PC-9 (cell line): ENCODE measurements around the gene CCER1. TPM values are rescaled to one million over a fixed set of nuclear protein-coding genes. Genes with fewer than 3 reads are reported as not detected.

Experiments used
- BruUV-seq: library from RNA; stranded (reverse); fragments of 400-500 nt; replicated peaks from 2 replicates; lab custom pipeline; 2021; lab: Mats Ljungman, UMichigan
- CTCF ChIA-PET: fragments of 300-600 bp; sonication (Branson Sonifier 250); formaldehyde crosslinking; loops from one replicate; lab custom pipeline; 2022; ENCODE audit warnings: antibody characterized with exemption; lab: Charles Lee
- POLR2A ChIA-PET: fragments of 300-600 bp; sonication (Branson Sonifier 250); formaldehyde crosslinking; loops from one replicate; lab custom pipeline; 2022; ENCODE audit warnings: antibody characterized with exemption; ENCODE audit not compliant: unreplicated experiment; lab: Charles Lee
- DNase-seq, 2 experiments: peaks; one replicate each; pipeline versions ENCODE4 v3.0.0 to v3.0.0-alpha.2; 2015 to 2022; ENCODE audit warnings: mixed read lengths in 1 of 2
- H2AFZ ChIP-seq: fragments of 200-600 bp; sonication (generic); 2 replicates; pipeline ENCODE4 v1.8.1; 2017; ENCODE audit warnings: antibody characterized with exemption
- H3F3A ChIP-seq: fragments of 200-600 bp; sonication (generic); 2 replicates; pipeline ENCODE4 v1.8.1; 2017; ENCODE audit warnings: antibody characterized with exemption, mild to moderate bottlenecking, low read depth; ENCODE audit not compliant: insufficient read depth
- H3K27ac ChIP-seq: fragments of 200-600 bp; sonication (generic); 2 replicates; pipeline ENCODE4 v1.6.1; 2016; ENCODE audit warnings: mixed run types
- H3K27me3 ChIP-seq: fragments of 200-600 bp; sonication (generic); 2 replicates; pipeline ENCODE4 v1.6.1; 2016; ENCODE audit warnings: low read depth, mixed run types; ENCODE audit not compliant: insufficient read depth
- H3K36me3 ChIP-seq: fragments of 200-600 bp; sonication (generic); 2 replicates; pipeline ENCODE4 v1.6.1; 2016; ENCODE audit warnings: low read depth, mixed run types
- H3K4me1 ChIP-seq: fragments of 200-600 bp; sonication (generic); replicated peaks from 2 replicates; pipeline ENCODE4 v1.6.1; 2016; ENCODE audit warnings: mixed run types; ENCODE audit not compliant: insufficient read depth
- H3K4me2 ChIP-seq: fragments of 200-600 bp; sonication (generic); 2 replicates; pipeline ENCODE4 v1.6.1; 2017; ENCODE audit warnings: mixed run types
- H3K4me3 ChIP-seq: fragments of 200-600 bp; sonication (generic); 2 replicates; pipeline ENCODE4 v1.6.1; 2016; ENCODE audit warnings: mixed run types
- H3K79me2 ChIP-seq: fragments of 200-600 bp; sonication (generic); 2 replicates; pipeline ENCODE4 v1.6.1; 2017; ENCODE audit warnings: low read depth, mixed run types
- H3K9me2 ChIP-seq: fragments of 200-600 bp; sonication (generic); 2 replicates; pipeline ENCODE4 v1.8.1; 2017; ENCODE audit warnings: mild to moderate bottlenecking; ENCODE audit not compliant: insufficient read depth
- H3K9me3 ChIP-seq: fragments of 200-600 bp; sonication (generic); 2 replicates; pipeline ENCODE4 v1.8.1; 2016; ENCODE audit warnings: low read depth; ENCODE audit not compliant: insufficient read depth
- H4K20me1 ChIP-seq: fragments of 200-600 bp; sonication (generic); 2 replicates; pipeline ENCODE4 v1.8.1; 2017; ENCODE audit not compliant: insufficient read depth
- EZH2 ChIP-seq: fragments of 200-600 bp; sonication (generic); IDR thresholded peaks from 2 replicates; pipeline ENCODE4 v1.8.0; 2017; ENCODE audit warnings: antibody characterized with exemption, low read depth
- intact Hi-C: fragments of 100-400 bp; cut with micrococcal nuclease; formaldehyde crosslinking; loops from one replicate; pipeline ENCODE4 v1.10.0; 2022; ENCODE audit not compliant: unreplicated experiment
- total RNA-seq: library from RNA; stranded (reverse); gene quantifications from 2 replicates; pipeline ENCODE4 v1.2.3, GENCODE V29; 2021
- TF ChIP-seq, protein P1 (sequence below): fragments of 200-600 bp; sonication (generic); conservative IDR thresholded peaks from 2 replicates; pipeline ENCODE4 v1.6.1; 2017; ENCODE audit warnings: mixed run types, antibody characterized with exemption, mild to moderate bottlenecking, moderate library complexity

Gene CCER1
- total RNA-seq, 1 experiment from 2014 or later: not detected

DNA sequence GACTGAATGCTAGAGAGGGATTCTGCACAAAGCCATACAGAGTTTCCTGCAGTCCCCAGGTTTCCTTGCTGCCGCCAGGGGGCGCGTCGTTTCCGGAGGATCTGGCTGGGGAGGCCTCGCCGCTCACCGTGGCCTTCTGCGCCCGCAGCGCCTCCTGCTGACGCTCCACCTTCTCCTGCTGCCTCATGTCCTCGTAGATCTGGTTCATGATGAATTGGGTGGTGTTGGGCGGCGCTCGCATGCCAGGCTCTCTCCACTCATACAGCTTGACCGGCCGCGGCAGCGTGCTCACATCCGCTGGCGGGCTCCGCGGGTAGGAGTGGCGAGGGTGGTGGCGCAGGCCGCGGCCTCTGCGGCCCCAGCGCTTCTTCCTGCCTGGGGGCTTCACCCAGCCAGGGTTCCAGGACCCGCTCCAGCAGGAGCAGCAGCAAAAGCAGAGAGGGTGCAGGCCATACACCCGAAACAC lies 987 bp downstream of the CCER1 start:
- Histone ChIP-seq H2AFZ (no peak overlapping the region), H3K9me2 (0 out of 2 replicates have a peak, but pooled peaks cover under 1% of the 10 kb centered on the region), H3K79me2 (no peaks in the 10 kb centered on the region), H3K9me3 (no peaks in the 10 kb centered on the region), H3K4me2 (no peak overlapping the region), H3K27ac (no peak overlapping the region), H3F3A (no peaks in the 10 kb centered on the region), H3K36me3 (no peaks in the 10 kb centered on the region), H3K4me3 (no peak overlapping the region), H3K4me1 (no peaks in the 10 kb centered on the region), H4K20me1 (no peaks in the 10 kb centered on the region), H3K27me3 (no peaks in the 10 kb centered on the region)
- TF ChIP-seq EZH2: no peak
- TF ChIP-seq, protein P1, sequence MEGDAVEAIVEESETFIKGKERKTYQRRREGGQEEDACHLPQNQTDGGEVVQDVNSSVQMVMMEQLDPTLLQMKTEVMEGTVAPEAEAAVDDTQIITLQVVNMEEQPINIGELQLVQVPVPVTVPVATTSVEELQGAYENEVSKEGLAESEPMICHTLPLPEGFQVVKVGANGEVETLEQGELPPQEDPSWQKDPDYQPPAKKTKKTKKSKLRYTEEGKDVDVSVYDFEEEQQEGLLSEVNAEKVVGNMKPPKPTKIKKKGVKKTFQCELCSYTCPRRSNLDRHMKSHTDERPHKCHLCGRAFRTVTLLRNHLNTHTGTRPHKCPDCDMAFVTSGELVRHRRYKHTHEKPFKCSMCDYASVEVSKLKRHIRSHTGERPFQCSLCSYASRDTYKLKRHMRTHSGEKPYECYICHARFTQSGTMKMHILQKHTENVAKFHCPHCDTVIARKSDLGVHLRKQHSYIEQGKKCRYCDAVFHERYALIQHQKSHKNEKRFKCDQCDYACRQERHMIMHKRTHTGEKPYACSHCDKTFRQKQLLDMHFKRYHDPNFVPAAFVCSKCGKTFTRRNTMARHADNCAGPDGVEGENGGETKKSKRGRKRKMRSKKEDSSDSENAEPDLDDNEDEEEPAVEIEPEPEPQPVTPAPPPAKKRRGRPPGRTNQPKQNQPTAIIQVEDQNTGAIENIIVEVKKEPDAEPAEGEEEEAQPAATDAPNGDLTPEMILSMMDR: no peak
- ChIA-PET CTCF (no interaction called here), POLR2A (no interaction called here)
- DNase-seq: no peak
- no TSS peak for BruUV-seq
- intact Hi-C loops: no loop called here

DNA sequence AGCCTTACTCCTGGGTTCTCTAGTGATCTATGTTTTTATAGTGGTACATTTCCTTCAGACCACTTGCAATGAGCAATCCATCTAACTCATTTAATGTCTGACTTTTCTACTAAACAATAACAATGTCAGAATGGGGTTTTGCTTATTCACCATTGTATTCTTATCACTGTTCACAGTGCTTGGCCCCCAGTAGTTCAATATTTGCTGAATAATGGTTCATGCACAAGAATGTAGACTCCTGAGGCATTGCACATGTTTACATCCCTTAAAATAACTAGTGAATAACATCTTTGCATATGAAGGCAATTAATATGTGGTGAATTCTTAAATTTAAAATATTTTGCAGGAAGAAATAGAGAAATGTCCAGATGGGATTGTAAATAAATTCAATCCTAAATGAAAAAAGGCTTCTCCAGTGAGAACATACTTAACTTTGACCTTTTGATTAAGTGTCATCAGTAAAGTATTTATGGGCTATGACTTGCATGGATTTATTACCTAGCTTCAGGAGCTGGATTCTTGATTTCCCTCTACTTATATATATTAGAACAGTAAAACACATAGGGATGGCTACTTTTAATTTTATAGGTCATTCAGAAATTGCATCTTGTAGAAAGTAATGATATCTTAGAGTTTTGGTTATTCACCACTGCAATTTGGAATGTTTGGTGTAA lies 3.4 kb downstream of the CCER1 start:
- CTCF ChIA-PET: interaction anchor here (0.6 kb wide), 1 partner anchor 724 kb away, joined by 4 read pairs; no protein-coding TSS in a partner anchor
- TF ChIP-seq, protein P1: no peak
- no peak for TF ChIP-seq EZH2

DNA sequence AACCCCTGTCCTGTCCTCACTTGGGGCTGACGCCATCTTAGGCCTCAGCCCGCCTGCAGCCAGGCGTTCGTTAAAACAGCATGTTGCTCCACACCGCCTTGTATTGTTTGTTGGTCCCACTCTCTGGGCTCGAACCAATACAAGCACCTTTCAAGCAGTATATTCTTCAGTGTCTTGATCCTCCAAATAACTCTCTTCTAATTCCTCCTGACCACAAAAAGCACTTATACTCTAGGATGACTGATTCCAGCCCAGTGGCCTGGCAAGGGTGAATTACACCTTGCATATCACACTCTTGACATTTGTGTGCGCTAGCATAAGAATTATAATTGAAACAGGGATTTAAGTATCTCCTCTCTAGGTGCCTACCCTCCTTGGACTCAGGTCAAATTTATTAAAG lies 7.1 kb downstream of the CCER1 start:
- Histone ChIP-seq H3K79me2 (no peaks in the 10 kb centered on the region), H2AFZ (no peak overlapping the region), H3K9me3 (no peaks in the 10 kb centered on the region), H3K9me2 (0 out of 2 replicates have a peak, but pooled peaks cover 4% of the 10 kb centered on the region), H3K4me1 (no peaks in the 10 kb centered on the region), H3K4me2 (no peak overlapping the region), H3K27me3 (no peaks in the 10 kb centered on the region), H3F3A (no peaks in the 10 kb centered on the region), H4K20me1 (no peaks in the 10 kb centered on the region), H3K27ac (no peak overlapping the region), H3K36me3 (no peaks in the 10 kb centered on the region), H3K4me3 (no peak overlapping the region)
- POLR2A ChIA-PET: no interaction called here
- no peak for TF ChIP-seq EZH2
- TF ChIP-seq, protein P1: no peak
- BruUV-seq: no TSS peak
- CTCF ChIA-PET: no interaction called here
- DNase-seq: no peak
- intact Hi-C loops: loop anchor here (10.0 kb wide), 1 partner anchor 1003 kb away; no protein-coding TSS in a partner anchor

More for the DNA sequence above, 3.4 kb downstream of the CCER1 start:
- Histone ChIP-seq H3K9me2 (0 out of 2 replicates have a peak, but pooled peaks cover 4% of the 10 kb centered on the region), H3K4me2 (no peak overlapping the region), H4K20me1 (no peaks in the 10 kb centered on the region), H3K79me2 (no peaks in the 10 kb centered on the region), H3K27ac (no peak overlapping the region), H3K9me3 (no peaks in the 10 kb centered on the region), H3K4me1 (no peaks in the 10 kb centered on the region), H3K36me3 (no peaks in the 10 kb centered on the region), H3K27me3 (no peaks in the 10 kb centered on the region), H2AFZ (no peak overlapping the region), H3K4me3 (no peak overlapping the region), H3F3A (no peaks in the 10 kb centered on the region)
- BruUV-seq: no TSS peak
- POLR2A ChIA-PET: no interaction called here
- DNase-seq: no peak
- intact Hi-C loops: no loop called here
